CD8-positive, alpha-beta memory T cell (primary cell): Measurements from ENCODE around the gene RHCE. TPM values are rescaled to one million over a fixed set of nuclear protein-coding genes. Genes with fewer than 3 reads are reported as not detected.

Experiments used
- CTCF ChIA-PET: fragments of 350-600 bp; sonication (Branson Sonifier 250); formaldehyde crosslinking; loops from one replicate; lab custom pipeline; 2021; ENCODE audit warnings: antibody characterized with exemption; lab: Charles Lee
- POLR2A ChIA-PET: fragments of 350-600 bp; sonication (Branson Sonifier 250); formaldehyde crosslinking; loops from one replicate; lab custom pipeline; 2021; ENCODE audit warnings: antibody characterized with exemption; lab: Charles Lee
- DNase-seq, 5 donors: peaks; one replicate each; pipeline versions ENCODE4 v3.0.0 to v3.0.0-alpha.2; 2020 to 2022; ENCODE audit warnings: mixed read lengths in 1 of 5
- H3K27ac ChIP-seq: one replicate; pipeline ENCODE4 v1.7.0; 2013; ENCODE audit warnings: low read depth, mild to moderate bottlenecking, low read length, moderate library complexity
- H3K27me3 ChIP-seq: 2 replicates; pipeline ENCODE4 v1.7.0; 2013; ENCODE audit warnings: low read length, mild to moderate bottlenecking; ENCODE audit not compliant: insufficient read depth, poor library complexity, severe bottlenecking
- H3K36me3 ChIP-seq: 2 replicates; pipeline ENCODE4 v1.7.0; 2013; ENCODE audit warnings: mild to moderate bottlenecking, low read length, moderate library complexity; ENCODE audit not compliant: insufficient read depth
- H3K4me1 ChIP-seq: 2 replicates; pipeline ENCODE4 v1.7.0; 2013; ENCODE audit warnings: mild to moderate bottlenecking, low read length, moderate library complexity; ENCODE audit not compliant: insufficient read depth
- H3K4me3 ChIP-seq: 2 replicates; pipeline ENCODE4 v1.7.0; 2013; ENCODE audit warnings: mild to moderate bottlenecking, low read length
- H3K9me3 ChIP-seq: 2 replicates; pipeline ENCODE4 v1.7.0; 2013; ENCODE audit warnings: mild to moderate bottlenecking, low read length
- H3K27ac Mint-ChIP-seq, 8 donors: one replicate each; pipeline ENCODE4 v1.8.0; 2020 to 2021; ENCODE audit warnings: mixed read lengths in 8 of 8, mild to moderate bottlenecking in 6 of 8, inconsistent platforms in 3 of 8, moderate library complexity in 3 of 8
- H3K27me3 Mint-ChIP-seq, 2 donors: one replicate each; pipeline ENCODE4 v1.8.0; 2020 to 2021; ENCODE audit warnings: mixed read lengths in 2 of 2, mild to moderate bottlenecking in 1 of 2, moderate library complexity in 1 of 2
- H3K36me3 Mint-ChIP-seq, 3 donors: one replicate each; pipeline ENCODE4 v1.8.0; 2020 to 2021; ENCODE audit warnings: mixed read lengths in 3 of 3, inconsistent platforms in 1 of 3, mild to moderate bottlenecking in 1 of 3
- H3K4me1 Mint-ChIP-seq, 3 donors: one replicate each; pipeline ENCODE4 v1.8.0; 2020 to 2021; ENCODE audit warnings: mixed read lengths in 3 of 3, inconsistent platforms in 1 of 3, mild to moderate bottlenecking in 1 of 3
- H3K4me3 Mint-ChIP-seq, 7 donors: one replicate each; pipeline ENCODE4 v1.8.0; 2020 to 2021; ENCODE audit warnings: mixed read lengths in 7 of 7, mild to moderate bottlenecking in 6 of 7, moderate library complexity in 4 of 7, inconsistent platforms in 2 of 7
- H3K9me3 Mint-ChIP-seq, 5 donors: one replicate each; pipeline ENCODE4 v1.8.0; 2020 to 2022; ENCODE audit warnings: mixed read lengths in 5 of 5, mild to moderate bottlenecking in 3 of 5, moderate library complexity in 2 of 5, inconsistent platforms in 1 of 5
- polyA plus RNA-seq: library from polyadenylated mRNA; unstranded; fragments of 300-500 nt; fragmentation: Illumina TruSeq; gene quantifications from one replicate; pipeline ENCODE4 v1.2.3, GENCODE V29; 2021
- total RNA-seq, 2 experiments: library from RNA; stranded (reverse); gene quantifications; one replicate each; pipeline ENCODE4 v1.2.3, GENCODE V29; 2021

The RHCE gene
- total and polyA plus RNA-seq, 3 experiments from 2014 or later: 0.18 to 0.33 (median 0.26) TPM

DNA sequence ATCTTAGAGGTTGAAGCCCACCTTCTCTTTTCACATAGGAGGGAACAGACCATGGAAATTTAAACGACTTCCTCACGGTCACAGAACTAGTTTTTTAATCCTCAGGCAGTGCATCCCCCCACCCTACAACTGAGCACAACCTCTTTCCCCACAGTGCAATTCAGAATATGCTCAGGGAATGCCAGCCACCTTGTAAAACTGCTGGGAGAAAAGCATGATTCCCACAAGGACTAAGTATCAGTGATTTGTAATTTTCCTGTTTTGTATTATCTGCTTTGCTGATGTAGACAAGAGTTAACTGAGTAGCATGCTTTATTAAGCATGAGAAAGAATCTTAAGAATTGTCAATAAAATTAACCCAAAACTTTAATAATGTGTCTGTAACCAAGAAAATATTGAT, 58.7 kb downstream of the RHCE start:
- H3K4me3 ChIP-seq: no peak overlapping the region
- ChIA-PET POLR2A (no interaction called here), CTCF (no interaction called here)
- Mint-ChIP-seq H3K27me3 (no peaks in the 10 kb centered on the region), H3K9me3 (no peaks in the 10 kb centered on the region), H3K27ac (peak overlapping the region; percentile 40 to 90 (median 80)), H3K36me3 (peaks cover 4 to 44% (median 8%) of the 10 kb centered on the region in 3 donors), H3K4me1 (peaks cover 9 to 18% (median 17%) of the 10 kb centered on the region in 3 donors), H3K4me3 (peak overlapping the region in 1 of 7 donors; percentile 32)
- no peaks in the 10 kb centered on the region for H3K9me3 ChIP-seq
- H3K4me1 ChIP-seq: peaks cover 5% of the 10 kb centered on the region
- no peak overlapping the region for H3K27ac ChIP-seq
- no peaks in the 10 kb centered on the region for H3K27me3 ChIP-seq
- peaks cover 22% of the 10 kb centered on the region for H3K36me3 ChIP-seq
- DNase-seq: no peak

DNA sequence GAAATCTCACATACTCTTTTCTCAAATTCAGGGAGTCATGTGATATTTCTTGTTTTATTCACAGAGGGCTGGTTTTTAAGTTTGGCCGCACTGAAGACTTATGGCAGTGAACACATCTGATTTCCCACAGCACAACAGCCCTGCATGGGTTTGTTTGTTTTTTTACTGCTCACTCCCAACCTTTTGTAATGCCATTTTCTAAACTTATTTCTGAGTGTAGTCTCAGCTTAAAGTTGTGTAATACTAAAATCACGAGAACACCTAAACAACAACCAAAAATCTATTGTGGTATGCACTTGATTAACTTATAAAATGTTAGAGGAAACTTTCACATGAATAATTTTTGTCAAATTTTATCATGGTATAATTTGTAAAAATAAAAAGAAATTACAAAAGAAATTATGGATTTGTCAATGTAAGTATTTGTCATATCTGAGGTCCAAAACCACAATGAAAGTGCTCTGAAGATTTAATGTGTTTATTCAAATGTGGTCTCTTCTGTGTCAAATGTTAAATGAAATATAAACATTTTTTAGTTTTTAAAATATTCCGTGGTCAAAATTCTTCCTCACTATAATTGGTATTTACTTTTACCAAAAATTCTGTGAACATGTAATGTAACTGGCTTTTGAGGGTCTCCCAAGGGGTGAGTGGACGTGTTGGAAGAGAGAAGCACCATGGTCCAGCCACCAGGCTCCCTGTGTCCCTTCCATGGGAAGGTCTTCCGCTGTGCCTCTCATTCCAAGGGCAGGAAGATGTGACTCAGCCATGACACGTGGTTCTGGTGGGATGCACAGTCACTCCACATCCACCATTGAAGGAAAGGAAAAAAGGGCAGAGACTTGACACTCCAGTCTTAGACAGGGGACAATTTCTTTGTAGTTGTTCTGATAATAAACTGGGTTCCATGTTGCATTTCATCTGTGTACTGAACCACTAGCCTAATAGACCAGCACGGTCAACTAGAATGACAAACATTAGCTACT, 59.7 kb downstream of the RHCE start:
- no peak for DNase-seq
- POLR2A ChIA-PET: no interaction called here
- Histone ChIP-seq H3K4me1 (peaks cover 16% of the 10 kb centered on the region), H3K9me3 (no peaks in the 10 kb centered on the region), H3K27ac (no peak overlapping the region), H3K4me3 (no peak overlapping the region), H3K36me3 (peaks cover 23% of the 10 kb centered on the region), H3K27me3 (no peaks in the 10 kb centered on the region)
- Mint-ChIP-seq H3K4me1 (peaks cover 15 to 27% (median 25%) of the 10 kb centered on the region in 3 donors), H3K4me3 (no peak overlapping the region), H3K36me3 (peaks cover 4 to 54% (median 14%) of the 10 kb centered on the region in 3 donors), H3K27ac (peak overlapping the region; percentile 6 to 89 (median 74)), H3K9me3 (no peaks in the 10 kb centered on the region), H3K27me3 (no peaks in the 10 kb centered on the region)
- CTCF ChIA-PET: no interaction called here

DNA sequence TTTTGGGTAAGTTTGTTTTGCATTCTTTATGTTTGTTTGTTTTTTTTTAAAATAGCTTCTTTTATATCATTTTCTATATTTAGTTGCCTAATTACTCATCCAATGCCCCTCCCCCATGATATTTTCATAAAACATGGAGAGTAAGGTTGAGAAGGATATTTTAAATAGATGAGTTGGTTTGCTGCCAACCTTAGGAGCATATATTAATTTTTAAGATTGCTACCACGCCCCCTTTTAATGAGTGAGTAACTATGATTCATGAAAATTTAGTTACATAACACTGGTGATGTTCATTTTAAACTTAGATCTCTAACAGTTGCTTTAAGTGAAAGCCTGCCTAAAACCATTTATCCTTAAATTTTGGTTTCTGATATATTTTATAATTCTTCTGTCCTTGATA, 63.8 kb downstream of the RHCE start:
- Mint-ChIP-seq H3K9me3 (no peaks in the 10 kb centered on the region), H3K4me1 (peaks cover 15 to 35% (median 33%) of the 10 kb centered on the region in 3 donors), H3K4me3 (peak overlapping the region in 1 of 7 donors; percentile 32), H3K27ac (peak overlapping the region; percentile 47 to 93 (median 70)), H3K27me3 (no peaks in the 10 kb centered on the region), H3K36me3 (peaks cover 4 to 80% (median 18%) of the 10 kb centered on the region in 3 donors)
- Histone ChIP-seq H3K4me3 (no peak overlapping the region), H3K27ac (no peak overlapping the region), H3K36me3 (peaks cover 41% of the 10 kb centered on the region), H3K4me1 (peaks cover 25% of the 10 kb centered on the region), H3K27me3 (no peaks in the 10 kb centered on the region), H3K9me3 (no peaks in the 10 kb centered on the region)
- DNase-seq: no peak
- POLR2A ChIA-PET: interaction anchor here (0.7 kb wide), 1 partner anchor 418 kb away, joined by 3 read pairs; no protein-coding TSS in a partner anchor
- CTCF ChIA-PET: no interaction called here

DNA sequence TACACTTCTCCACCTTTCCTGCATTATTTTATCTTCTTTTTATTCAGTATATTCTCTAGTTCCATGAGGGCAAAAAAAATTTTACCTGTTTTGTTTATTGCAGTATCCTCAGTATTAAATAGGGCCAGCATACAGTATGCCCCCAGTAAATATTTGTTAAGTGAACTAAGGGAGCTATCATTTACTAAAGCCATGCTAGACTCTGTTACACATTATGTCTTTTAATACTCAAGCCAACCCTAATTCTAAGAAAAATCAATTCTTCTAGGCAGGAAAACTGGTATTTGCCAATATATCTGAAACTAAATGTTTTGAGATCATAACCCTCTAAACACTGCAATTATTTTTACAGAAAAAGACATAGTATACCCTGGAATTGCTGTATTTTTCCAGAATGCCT, 64.2 kb downstream of the RHCE start:
- Mint-ChIP-seq H3K4me3 (no peak overlapping the region), H3K4me1 (peaks cover 15 to 32% (median 31%) of the 10 kb centered on the region in 3 donors), H3K36me3 (peaks cover 4 to 80% (median 18%) of the 10 kb centered on the region in 3 donors), H3K9me3 (no peaks in the 10 kb centered on the region), H3K27me3 (no peaks in the 10 kb centered on the region), H3K27ac (peak overlapping the region; percentile 9 to 93 (median 48))
- H3K9me3 ChIP-seq: no peaks in the 10 kb centered on the region
- H3K36me3 ChIP-seq: peaks cover 37% of the 10 kb centered on the region
- ChIA-PET POLR2A (interaction anchor here (0.7 kb wide), 1 partner anchor 418 kb away, joined by 3 read pairs; no protein-coding TSS in a partner anchor), CTCF (no interaction called here)
- H3K27me3 ChIP-seq: no peaks in the 10 kb centered on the region
- no peak overlapping the region for H3K27ac ChIP-seq
- no peak for DNase-seq
- peaks cover 25% of the 10 kb centered on the region for H3K4me1 ChIP-seq
- H3K4me3 ChIP-seq: no peak overlapping the region

DNA sequence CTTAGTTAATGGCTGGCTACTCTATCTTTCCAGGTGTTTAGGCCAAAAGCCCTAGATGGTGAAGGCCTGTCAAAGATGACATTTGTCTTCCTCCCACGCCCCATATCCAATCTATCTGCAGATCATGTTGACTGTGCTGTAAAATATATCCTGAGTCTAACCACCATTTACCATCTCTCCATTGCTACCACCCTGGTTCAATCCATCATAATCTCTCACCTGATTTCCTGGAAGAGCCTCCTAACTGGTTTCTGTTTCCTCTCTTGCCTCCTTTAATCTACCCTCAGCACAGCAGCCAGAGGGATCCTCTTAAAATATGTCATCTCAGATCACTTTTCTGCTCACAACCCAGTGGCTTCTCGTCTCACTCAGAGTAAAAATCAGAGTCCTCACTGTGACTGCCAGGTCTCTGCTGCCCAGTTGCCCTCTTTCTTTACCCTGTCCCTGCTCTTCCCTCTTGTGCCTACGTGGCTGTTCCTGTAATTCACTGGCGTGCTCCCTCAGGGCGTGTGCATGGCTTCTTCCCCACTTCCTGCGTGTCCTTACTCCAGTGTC, 64.7 kb downstream of the RHCE start:
- DNase-seq: no peak

DNA sequence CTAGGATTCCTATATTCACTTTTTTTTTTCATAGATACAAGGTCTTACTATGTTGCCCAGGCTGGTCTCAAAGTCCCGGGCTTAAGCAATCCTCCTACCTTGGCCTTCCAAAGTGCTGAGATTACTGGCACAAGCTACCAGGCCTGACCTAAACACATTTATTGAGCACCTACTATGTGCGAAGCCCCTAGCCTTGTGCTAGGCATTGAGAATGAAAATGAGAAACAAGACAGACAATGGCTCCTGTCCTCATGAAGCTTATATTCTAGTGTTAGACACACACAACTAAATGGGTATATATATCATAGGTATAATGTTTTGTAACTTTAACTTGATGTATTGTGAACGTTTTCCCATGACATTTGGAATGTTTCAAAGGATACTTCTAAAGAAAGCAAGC, 71.0 kb downstream of the RHCE start:
- Histone ChIP-seq H3K36me3 (peaks cover 36% of the 10 kb centered on the region), H3K4me1 (no peaks in the 10 kb centered on the region), H3K9me3 (no peaks in the 10 kb centered on the region), H3K27ac (no peak overlapping the region), H3K27me3 (no peaks in the 10 kb centered on the region), H3K4me3 (no peak overlapping the region)
- Mint-ChIP-seq H3K27ac (peak overlapping the region in 1 of 8 donors; percentile 21), H3K4me3 (no peak overlapping the region), H3K27me3 (no peaks in the 10 kb centered on the region), H3K4me1 (peaks cover 11 to 29% (median 22%) of the 10 kb centered on the region in 3 donors), H3K9me3 (no peaks in the 10 kb centered on the region), H3K36me3 (peaks cover 8 to 71% (median 15%) of the 10 kb centered on the region in 3 donors)
- no peak for DNase-seq
- ChIA-PET POLR2A (no interaction called here), CTCF (no interaction called here)

More for the DNA sequence above, 64.7 kb downstream of the RHCE start:
- Histone ChIP-seq H3K27ac (no peak overlapping the region), H3K4me1 (peaks cover 25% of the 10 kb centered on the region), H3K4me3 (no peak overlapping the region), H3K9me3 (no peaks in the 10 kb centered on the region), H3K27me3 (no peaks in the 10 kb centered on the region), H3K36me3 (peaks cover 31% of the 10 kb centered on the region)
- peak overlapping the region in 1 of 7 donors; percentile 29 for H3K4me3 Mint-ChIP-seq
- H3K9me3 Mint-ChIP-seq: no peaks in the 10 kb centered on the region
- POLR2A ChIA-PET: no interaction called here
- H3K4me1 Mint-ChIP-seq: peaks cover 13 to 30% (median 28%) of the 10 kb centered on the region in 3 donors
- peak overlapping the region; percentile 14 to 93 (median 48) for H3K27ac Mint-ChIP-seq
- H3K36me3 Mint-ChIP-seq: peaks cover 4 to 79% (median 14%) of the 10 kb centered on the region in 3 donors
- CTCF ChIA-PET: no interaction called here
- H3K27me3 Mint-ChIP-seq: no peaks in the 10 kb centered on the region

DNA sequence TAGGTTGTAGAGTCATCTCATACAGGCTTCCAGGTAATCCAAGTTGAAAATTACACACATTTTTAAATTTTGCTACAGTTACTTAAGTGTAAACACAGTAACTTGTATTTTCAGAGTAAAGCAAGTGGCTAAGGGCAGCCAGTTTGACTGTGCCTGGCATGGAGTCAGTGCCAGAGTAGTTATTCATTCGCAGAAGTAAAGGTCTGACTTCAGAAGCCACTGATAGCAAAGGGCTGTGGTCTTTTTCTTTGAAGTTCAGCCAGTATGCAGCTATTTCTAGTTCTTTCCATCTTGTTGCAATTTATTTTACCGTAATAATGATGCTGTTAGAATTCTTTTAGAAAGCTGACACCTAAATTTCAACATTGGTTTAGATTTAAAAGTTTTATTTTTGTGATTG, 73.1 kb downstream of the RHCE start:
- H3K9me3 ChIP-seq: no peaks in the 10 kb centered on the region
- H3K36me3 Mint-ChIP-seq: peaks cover 8 to 76% (median 18%) of the 10 kb centered on the region in 3 donors
- CTCF ChIA-PET: no interaction called here
- POLR2A ChIA-PET: no interaction called here
- peaks cover 23 to 44% (median 39%) of the 10 kb centered on the region in 3 donors for H3K4me1 Mint-ChIP-seq
- H3K4me3 Mint-ChIP-seq: no peak overlapping the region
- peak overlapping the region in 2 of 8 donors; percentile 5 to 40 for H3K27ac Mint-ChIP-seq
- no peak overlapping the region for H3K27ac ChIP-seq
- peaks cover 32% of the 10 kb centered on the region for H3K36me3 ChIP-seq
- no peaks in the 10 kb centered on the region for H3K27me3 Mint-ChIP-seq
- DNase-seq: no peak
- no peak overlapping the region for H3K4me3 ChIP-seq
- H3K9me3 Mint-ChIP-seq: no peaks in the 10 kb centered on the region
- no peaks in the 10 kb centered on the region for H3K27me3 ChIP-seq
- no peaks in the 10 kb centered on the region for H3K4me1 ChIP-seq
